ENCODE measurements around the gene KCNIP2.
A peak's percentile ranks its signal among the peaks of the same experiment; 100 is the strongest.

KCNIP2 gene

DNA sequence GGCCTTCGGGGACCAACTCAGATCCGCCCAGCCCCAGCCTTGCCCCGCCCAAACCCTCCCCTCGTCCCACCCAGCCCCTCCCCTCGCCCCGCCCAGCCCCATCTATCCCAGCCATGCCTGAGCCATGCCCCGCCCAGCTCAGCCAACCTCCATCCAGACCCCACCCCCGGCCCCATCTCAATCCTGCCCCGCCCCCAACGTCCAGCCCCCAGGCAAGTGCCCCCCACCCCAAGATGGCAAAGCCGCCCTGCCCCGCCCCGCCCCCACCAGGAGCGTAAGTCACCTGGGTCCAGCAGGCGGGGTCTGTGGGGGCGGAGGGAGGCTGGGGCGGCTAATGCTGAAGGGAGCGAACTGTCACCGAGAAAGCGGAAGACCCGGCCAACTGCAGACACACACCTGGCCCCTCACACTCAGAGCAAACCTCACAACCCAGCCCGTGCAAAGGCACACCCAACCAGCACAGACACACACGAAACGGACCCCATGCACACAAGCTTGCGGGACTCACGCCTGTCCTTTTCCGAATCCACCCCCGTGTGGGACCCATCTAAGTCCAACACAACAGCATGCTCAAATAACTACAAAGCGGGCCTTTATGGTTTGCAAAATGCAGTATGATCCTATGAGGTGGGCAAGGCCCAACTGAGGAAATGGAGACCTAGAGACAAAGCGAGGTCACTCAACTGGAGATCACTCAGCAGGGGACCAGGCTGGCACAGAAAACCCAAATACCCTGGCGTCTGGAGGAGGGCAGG lies 13.9 kb downstream of the KCNIP2 start:
- H3K27me3 ChIP-seq (replicated peaks; ENCODE audit: control insufficient read depth, insufficient read depth, low read length): no peaks in the 10 kb centered on the region
- H3K36me3 ChIP-seq (ENCODE audit: control insufficient read depth, insufficient read depth, low read length): no peaks in the 10 kb centered on the region; the same call in 1 of the 2 replicates
- H3K4me3 ChIP-seq (replicated peaks; ENCODE audit: low read depth, low read length): peak overlapping the region; percentile 65
- peak; percentile 83 for DNase-seq (ENCODE audit: extremely low read depth, insufficient read length)
- TF ChIP-seq, protein P1, sequence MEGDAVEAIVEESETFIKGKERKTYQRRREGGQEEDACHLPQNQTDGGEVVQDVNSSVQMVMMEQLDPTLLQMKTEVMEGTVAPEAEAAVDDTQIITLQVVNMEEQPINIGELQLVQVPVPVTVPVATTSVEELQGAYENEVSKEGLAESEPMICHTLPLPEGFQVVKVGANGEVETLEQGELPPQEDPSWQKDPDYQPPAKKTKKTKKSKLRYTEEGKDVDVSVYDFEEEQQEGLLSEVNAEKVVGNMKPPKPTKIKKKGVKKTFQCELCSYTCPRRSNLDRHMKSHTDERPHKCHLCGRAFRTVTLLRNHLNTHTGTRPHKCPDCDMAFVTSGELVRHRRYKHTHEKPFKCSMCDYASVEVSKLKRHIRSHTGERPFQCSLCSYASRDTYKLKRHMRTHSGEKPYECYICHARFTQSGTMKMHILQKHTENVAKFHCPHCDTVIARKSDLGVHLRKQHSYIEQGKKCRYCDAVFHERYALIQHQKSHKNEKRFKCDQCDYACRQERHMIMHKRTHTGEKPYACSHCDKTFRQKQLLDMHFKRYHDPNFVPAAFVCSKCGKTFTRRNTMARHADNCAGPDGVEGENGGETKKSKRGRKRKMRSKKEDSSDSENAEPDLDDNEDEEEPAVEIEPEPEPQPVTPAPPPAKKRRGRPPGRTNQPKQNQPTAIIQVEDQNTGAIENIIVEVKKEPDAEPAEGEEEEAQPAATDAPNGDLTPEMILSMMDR (IDR thresholded peaks at IDR 0.05; ENCODE audit: insufficient read depth, low read length, poor library complexity, severe bottlenecking): no peak

DNA sequence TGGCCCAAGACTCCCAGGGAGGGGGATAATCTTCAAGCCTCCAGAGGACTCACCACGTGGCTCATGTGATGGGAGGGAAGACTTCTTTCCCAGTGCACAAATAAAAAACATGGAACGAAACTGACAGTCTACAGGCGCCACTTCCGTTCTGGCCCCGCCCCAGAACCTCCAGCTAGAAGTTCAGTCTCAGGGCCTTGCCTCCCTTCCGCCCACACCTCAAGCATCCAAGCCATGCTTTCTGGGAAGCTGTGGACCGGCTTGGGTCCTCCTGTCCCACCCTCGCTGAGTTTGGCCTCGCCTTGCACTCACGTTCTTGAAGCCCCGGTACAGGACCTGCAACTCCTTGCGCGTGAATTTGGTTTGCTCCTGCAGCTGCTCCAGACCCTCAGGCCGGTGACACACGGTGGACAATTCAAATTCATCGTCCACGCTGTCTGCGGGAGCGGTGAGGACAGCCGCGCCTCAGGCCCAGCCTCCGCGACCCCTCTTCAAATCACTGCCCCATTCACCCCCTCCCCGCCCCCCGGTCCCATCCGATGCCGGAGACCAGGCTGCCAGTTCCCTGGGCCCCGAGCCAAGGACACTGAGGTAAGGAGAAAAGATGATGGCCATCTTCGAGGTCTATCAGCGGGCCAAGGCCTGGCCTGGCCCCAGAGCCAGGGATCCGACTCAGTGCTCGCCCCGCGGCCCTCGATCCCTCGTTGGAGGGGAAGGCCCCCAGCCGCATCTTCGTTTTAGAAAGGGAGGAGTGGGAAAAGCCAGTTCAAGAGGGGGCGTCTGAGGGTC lies 14.6 kb downstream of the KCNIP2 start:
- no peaks in the 10 kb centered on the region; the same call in 1 of the 2 replicates for H3K36me3 ChIP-seq (ENCODE audit: control insufficient read depth, insufficient read depth, low read length)
- H3K27me3 ChIP-seq (replicated peaks; ENCODE audit: control insufficient read depth, insufficient read depth, low read length): no peaks in the 10 kb centered on the region
- no peak for DNase-seq (ENCODE audit: extremely low read depth, insufficient read length)
- H3K4me3 ChIP-seq (replicated peaks; ENCODE audit: low read depth, low read length): peak overlapping the region; percentile 31; the same call in 1 of the 2 replicates
- TF ChIP-seq, protein P1 (IDR thresholded peaks at IDR 0.05; ENCODE audit: insufficient read depth, low read length, poor library complexity, severe bottlenecking): no peak

DNA sequence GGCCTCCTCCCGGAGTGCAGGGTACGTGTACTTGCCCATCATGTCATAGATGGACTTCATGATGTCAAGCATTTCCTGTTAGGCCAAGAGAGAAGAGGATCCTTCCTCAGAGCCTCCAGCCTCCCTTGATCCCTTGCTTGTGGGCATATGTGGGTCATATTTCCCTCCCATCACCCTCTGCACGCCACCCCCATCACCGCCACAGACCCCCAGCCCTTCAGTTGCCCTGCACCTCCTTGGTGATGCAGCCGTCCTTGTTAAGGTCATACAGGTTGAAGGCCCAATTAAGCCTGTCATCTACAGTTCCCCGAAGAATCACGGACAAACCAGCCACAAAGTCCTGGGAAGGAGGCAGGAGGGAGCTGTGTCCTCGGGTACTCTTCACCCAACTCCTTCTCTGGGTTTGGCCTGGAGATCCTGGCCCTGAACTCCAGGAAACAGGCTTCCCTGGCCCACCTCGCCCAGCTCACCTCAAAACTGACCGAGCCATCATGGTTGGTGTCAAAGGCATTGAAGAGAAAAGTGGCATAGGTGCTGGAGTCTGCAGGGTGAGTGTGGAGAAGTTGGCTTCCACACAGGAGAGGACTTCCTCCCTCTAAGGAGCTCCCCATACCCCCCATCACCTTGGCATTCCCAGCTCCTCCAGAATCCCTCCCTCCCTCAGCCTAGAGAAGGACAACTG lies 15.5 kb downstream of the KCNIP2 start:
- Histone ChIP-seq H3K36me3 (ENCODE audit: control insufficient read depth, insufficient read depth, low read length) (no peaks in the 10 kb centered on the region; the same call in 1 of the 2 replicates), H3K4me3 (replicated peaks; ENCODE audit: low read depth, low read length) (no peak overlapping the region), H3K27me3 (replicated peaks; ENCODE audit: control insufficient read depth, insufficient read depth, low read length) (no peaks in the 10 kb centered on the region)
- no peak for DNase-seq (ENCODE audit: extremely low read depth, insufficient read length)
- TF ChIP-seq, protein P1 (IDR thresholded peaks at IDR 0.05; ENCODE audit: insufficient read depth, low read length, poor library complexity, severe bottlenecking): no peak

DNA sequence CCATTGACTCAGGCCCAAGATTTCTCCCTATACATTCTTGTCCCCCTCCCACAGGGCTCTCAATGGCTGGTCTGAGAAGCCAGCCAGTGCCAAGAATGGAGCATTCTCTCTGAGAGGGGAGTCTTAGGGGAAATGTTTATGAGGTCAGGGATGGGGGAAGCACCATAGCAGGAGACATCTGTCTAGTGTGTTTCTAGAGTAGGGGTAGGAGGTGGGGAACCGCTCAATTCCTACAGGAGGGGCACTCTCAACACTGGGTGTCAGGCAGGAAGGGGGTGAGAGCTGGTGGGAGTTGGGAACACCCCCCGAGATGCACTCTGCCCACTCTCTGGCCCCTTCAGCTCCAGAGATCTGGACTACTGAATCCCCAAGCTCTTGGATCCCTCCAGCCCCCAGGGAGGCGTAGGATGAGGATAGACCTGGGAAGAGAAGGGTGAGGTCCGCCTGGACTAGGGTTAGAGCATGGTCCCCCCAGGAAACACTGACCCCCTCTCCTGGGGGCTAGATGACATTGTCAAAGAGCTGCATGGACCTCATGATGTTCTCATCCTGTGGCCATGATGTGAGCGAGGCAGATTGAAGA lies 16.7 kb downstream of the KCNIP2 start:
- no peaks in the 10 kb centered on the region; the same call in 1 of the 2 replicates for H3K36me3 ChIP-seq (ENCODE audit: control insufficient read depth, insufficient read depth, low read length)
- DNase-seq (ENCODE audit: extremely low read depth, insufficient read length): no peak
- TF ChIP-seq, protein P1 (IDR thresholded peaks at IDR 0.05; ENCODE audit: insufficient read depth, low read length, poor library complexity, severe bottlenecking): no peak
- no peak overlapping the region for H3K4me3 ChIP-seq (replicated peaks; ENCODE audit: low read depth, low read length)
- no peaks in the 10 kb centered on the region for H3K27me3 ChIP-seq (replicated peaks; ENCODE audit: control insufficient read depth, insufficient read depth, low read length)

DNA sequence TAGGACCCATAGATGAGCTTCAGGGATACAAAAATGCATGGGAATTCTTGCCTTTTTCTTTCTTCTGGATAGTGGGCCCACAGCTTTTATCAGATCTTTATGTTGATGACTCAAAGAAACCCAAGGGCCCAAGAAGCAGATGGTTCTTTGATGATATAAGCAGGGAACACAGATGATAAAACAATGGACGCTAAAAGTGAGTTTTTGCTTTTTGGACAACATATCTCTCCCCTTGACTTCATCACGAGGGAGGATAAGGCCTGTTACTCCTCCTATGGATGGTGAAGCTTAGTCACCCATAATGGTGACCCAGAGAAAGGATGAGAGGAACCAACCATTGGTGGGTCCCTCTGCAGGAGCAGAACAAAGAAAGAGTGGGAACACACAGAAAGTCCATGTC lies 18.9 kb downstream of the KCNIP2 start:
- no peaks in the 10 kb centered on the region for H3K27me3 ChIP-seq (replicated peaks; ENCODE audit: control insufficient read depth, insufficient read depth, low read length)
- TF ChIP-seq, protein P1 (IDR thresholded peaks at IDR 0.05; ENCODE audit: insufficient read depth, low read length, poor library complexity, severe bottlenecking): no peak
- H3K36me3 ChIP-seq (ENCODE audit: control insufficient read depth, insufficient read depth, low read length): no peaks in the 10 kb centered on the region; the same call in 1 of the 2 replicates
- no peak overlapping the region for H3K4me3 ChIP-seq (replicated peaks; ENCODE audit: low read depth, low read length)
- no peak for DNase-seq (ENCODE audit: extremely low read depth, insufficient read length)
